ENCODE data around the gene RNGTT. TPM values are rescaled to one million over a fixed set of nuclear protein-coding genes. Genes with fewer than 3 reads are reported as not detected.
A peak's percentile ranks its signal among the peaks of the same experiment; 100 is the strongest.
"Not testable (repeated sequence)": the region's sequence is repeated elsewhere in the genome, so short reads cannot be mapped to it uniquely, and the experiment has no call there.

The RNGTT gene
- polyA plus RNA-seq, 1 donor from 2014 or later: 37.7 TPM

GRCh38 chr6:88952065-88952704, 11.2 kb downstream of the RNGTT start:
- peaks cover 0 to 11% (median 2%) of the 10 kb centered on the region in 3 donors for H3K9me3 Mint-ChIP-seq
- H3K4me3 Mint-ChIP-seq: peak overlapping the region in 1 of 4 donors; percentile 37
- peaks cover 13% of the 10 kb centered on the region for H3K36me3 Mint-ChIP-seq
- no peak overlapping the region for H3K27ac Mint-ChIP-seq
- peaks cover 8 to 14% (median 8%) of the 10 kb centered on the region in 3 donors for H3K4me1 Mint-ChIP-seq
- no peaks in the 10 kb centered on the region for H3K27me3 Mint-ChIP-seq

GRCh38 chr6:88945415-88946008, 17.9 kb downstream of the RNGTT start:
- Mint-ChIP-seq H3K27me3 (no peaks in the 10 kb centered on the region), H3K9me3 (no peaks in the 10 kb centered on the region), H3K4me1 (peaks cover 0 to 5% (median 3%) of the 10 kb centered on the region in 3 donors), H3K27ac (no peak overlapping the region), H3K4me3 (no peak overlapping the region), H3K36me3 (peaks cover 8% of the 10 kb centered on the region)

- Mint-ChIP-seq H3K36me3 (peaks cover 33% of the 10 kb centered on the region), H3K27ac (no peak overlapping the region), H3K4me1 (peaks cover 0 to 1% (median 0%) of the 10 kb centered on the region in 3 donors), H3K9me3 (peaks cover 7 to 23% (median 11%) of the 10 kb centered on the region in 3 donors), H3K27me3 (no peaks in the 10 kb centered on the region), H3K4me3 (no peak overlapping the region)
Measured at GRCh38 chr6:88933521-88933920, 29.9 kb downstream of the RNGTT start.

- H3K27ac Mint-ChIP-seq, H3K4me1 Mint-ChIP-seq, H3K27me3 Mint-ChIP-seq, H3K4me3 Mint-ChIP-seq: not testable (repeated sequence)
- Mint-ChIP-seq H3K9me3 (peaks cover 4 to 23% (median 11%) of the 10 kb centered on the region in 3 donors), H3K36me3 (peaks cover 27% of the 10 kb centered on the region)
Measured at GRCh38 chr6:88932019-88932418, 31.4 kb downstream of the RNGTT start.

GRCh38 chr6:88922775-88923548, 40.5 kb downstream of the RNGTT start:
- Mint-ChIP-seq H3K4me1 (peaks cover 6 to 14% (median 12%) of the 10 kb centered on the region in 3 donors), H3K27me3 (no peaks in the 10 kb centered on the region), H3K27ac (no peak overlapping the region), H3K4me3 (no peak overlapping the region), H3K9me3 (no peaks in the 10 kb centered on the region), H3K36me3 (peaks cover 16% of the 10 kb centered on the region)

- Mint-ChIP-seq H3K4me3 (no peak overlapping the region), H3K36me3 (peaks cover 18% of the 10 kb centered on the region), H3K27me3 (no peaks in the 10 kb centered on the region), H3K27ac (no peak overlapping the region), H3K9me3 (no peaks in the 10 kb centered on the region), H3K4me1 (peaks cover 6 to 17% (median 12%) of the 10 kb centered on the region in 3 donors)
Measured at GRCh38 chr6:88921734-88922133, 41.7 kb downstream of the RNGTT start.

GRCh38 chr6:88920774-88921733, 42.4 kb downstream of the RNGTT start:
- Mint-ChIP-seq H3K36me3 (peaks cover 21% of the 10 kb centered on the region), H3K9me3 (no peaks in the 10 kb centered on the region), H3K27ac (no peak overlapping the region), H3K4me3 (no peak overlapping the region), H3K4me1 (peaks cover 6 to 15% (median 12%) of the 10 kb centered on the region in 3 donors), H3K27me3 (no peaks in the 10 kb centered on the region)

- peaks cover 0 to 4% (median 0%) of the 10 kb centered on the region in 3 donors for H3K9me3 Mint-ChIP-seq
- no peak overlapping the region for H3K4me3 Mint-ChIP-seq
- H3K27me3 Mint-ChIP-seq: no peaks in the 10 kb centered on the region
- peaks cover 6 to 15% (median 15%) of the 10 kb centered on the region in 3 donors for H3K4me1 Mint-ChIP-seq
- peaks cover 26% of the 10 kb centered on the region for H3K36me3 Mint-ChIP-seq
- H3K27ac Mint-ChIP-seq: no peak overlapping the region
Measured at GRCh38 chr6:88920088-88920487, 43.3 kb downstream of the RNGTT start.

GRCh38 chr6:88919032-88919431, 44.4 kb downstream of the RNGTT start:
- Mint-ChIP-seq H3K36me3 (peaks cover 28% of the 10 kb centered on the region), H3K27ac (peak overlapping the region in 1 of 3 donors; percentile 10), H3K9me3 (peaks cover 0 to 7% (median 0%) of the 10 kb centered on the region in 3 donors), H3K27me3 (no peaks in the 10 kb centered on the region), H3K4me3 (no peak overlapping the region), H3K4me1 (peaks cover 11 to 24% (median 20%) of the 10 kb centered on the region in 3 donors)

GRCh38 chr6:88916615-88917208, 46.7 kb downstream of the RNGTT start:
- peaks cover 24 to 38% (median 31%) of the 10 kb centered on the region in 3 donors for H3K4me1 Mint-ChIP-seq
- H3K4me3 Mint-ChIP-seq: no peak overlapping the region
- no peak overlapping the region for H3K27ac Mint-ChIP-seq
- H3K27me3 Mint-ChIP-seq: no peaks in the 10 kb centered on the region
- H3K36me3 Mint-ChIP-seq: peaks cover 19% of the 10 kb centered on the region
- peaks cover 0 to 7% (median 0%) of the 10 kb centered on the region in 3 donors for H3K9me3 Mint-ChIP-seq

GRCh38 chr6:88914895-88915598, 48.4 kb downstream of the RNGTT start:
- Mint-ChIP-seq H3K4me3 (peak overlapping the region in 1 of 4 donors; percentile 2), H3K9me3 (peaks cover 0 to 7% (median 0%) of the 10 kb centered on the region in 3 donors), H3K27ac (no peak overlapping the region), H3K36me3 (peaks cover 22% of the 10 kb centered on the region), H3K27me3 (no peaks in the 10 kb centered on the region), H3K4me1 (peaks cover 26 to 38% (median 28%) of the 10 kb centered on the region in 3 donors)

GRCh38 chr6:88914180-88914579, 49.2 kb downstream of the RNGTT start:
- H3K36me3 Mint-ChIP-seq: peaks cover 22% of the 10 kb centered on the region
- H3K27ac Mint-ChIP-seq: no peak overlapping the region
- peaks cover 0 to 7% (median 0%) of the 10 kb centered on the region in 3 donors for H3K9me3 Mint-ChIP-seq
- peaks cover 28 to 37% (median 29%) of the 10 kb centered on the region in 3 donors for H3K4me1 Mint-ChIP-seq
- H3K27me3 Mint-ChIP-seq: no peaks in the 10 kb centered on the region
- no peak overlapping the region for H3K4me3 Mint-ChIP-seq

GRCh38 chr6:88913471-88913870, 49.9 kb downstream of the RNGTT start:
- peaks cover 0 to 7% (median 0%) of the 10 kb centered on the region in 3 donors for H3K9me3 Mint-ChIP-seq
- H3K4me3 Mint-ChIP-seq: no peak overlapping the region
- H3K27me3 Mint-ChIP-seq: no peaks in the 10 kb centered on the region
- H3K27ac Mint-ChIP-seq: no peak overlapping the region
- peaks cover 29 to 33% (median 31%) of the 10 kb centered on the region in 3 donors for H3K4me1 Mint-ChIP-seq
- peaks cover 20% of the 10 kb centered on the region for H3K36me3 Mint-ChIP-seq

Data from IgD-negative memory B cell (primary cell).